ENCODE measurements around the gene FBXL3.

GRCh38 chr13:77016888-77017623, 9.9 kb downstream of the FBXL3 start:
- TF ChIP-seq CBX5 (IDR thresholded peaks at IDR 0.05; ENCODE audit: low read depth, low read length) (no peak), POLR2A (IDR thresholded peaks at IDR 0.05; ENCODE audit: control extremely low read depth in 1 of 2, low read depth in 2 of 2, low read length in 2 of 2) (no peak), BACH1 (IDR thresholded peaks at IDR 0.05; ENCODE audit: low read length) (no peak)
- TF ChIP-seq, protein P1, sequence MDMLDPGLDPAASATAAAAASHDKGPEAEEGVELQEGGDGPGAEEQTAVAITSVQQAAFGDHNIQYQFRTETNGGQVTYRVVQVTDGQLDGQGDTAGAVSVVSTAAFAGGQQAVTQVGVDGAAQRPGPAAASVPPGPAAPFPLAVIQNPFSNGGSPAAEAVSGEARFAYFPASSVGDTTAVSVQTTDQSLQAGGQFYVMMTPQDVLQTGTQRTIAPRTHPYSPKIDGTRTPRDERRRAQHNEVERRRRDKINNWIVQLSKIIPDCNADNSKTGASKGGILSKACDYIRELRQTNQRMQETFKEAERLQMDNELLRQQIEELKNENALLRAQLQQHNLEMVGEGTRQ (IDR thresholded peaks at IDR 0.05; ENCODE audit: low read length): no peak
